Osteocyte (in vitro differentiated cells): Measurements from ENCODE around the gene TOMM20L. TPM values are rescaled to one million over a fixed set of nuclear protein-coding genes. Genes with fewer than 3 reads are reported as not detected.
"Not testable (repeated sequence)": the region's sequence is repeated elsewhere in the genome, so short reads cannot be mapped to it uniquely, and the experiment has no call there.

ENCODE experiments used
- DNase-seq: peaks from one replicate; pipeline ENCODE4 v3.0.0; 2021; ENCODE audit warnings: mixed read lengths; ENCODE audit not compliant: unreplicated experiment; ENCODE audit errors: extremely low spot score
- H3K27ac Mint-ChIP-seq: one replicate; pipeline ENCODE4 v1.8.0; 2021; ENCODE audit warnings: mild to moderate bottlenecking, mixed read lengths; ENCODE audit not compliant: unreplicated experiment
- H3K27me3 Mint-ChIP-seq: one replicate; pipeline ENCODE4 v1.8.0; 2021; ENCODE audit warnings: mixed read lengths; ENCODE audit not compliant: unreplicated experiment
- H3K36me3 Mint-ChIP-seq: one replicate; pipeline ENCODE4 v1.8.0; 2021; ENCODE audit warnings: mixed read lengths; ENCODE audit not compliant: unreplicated experiment
- H3K4me1 Mint-ChIP-seq: one replicate; pipeline ENCODE4 v1.8.0; 2021; ENCODE audit warnings: mixed read lengths; ENCODE audit not compliant: unreplicated experiment
- H3K4me3 Mint-ChIP-seq: one replicate; pipeline ENCODE4 v1.8.0; 2021; ENCODE audit warnings: mild to moderate bottlenecking, moderate library complexity, mixed read lengths; ENCODE audit not compliant: unreplicated experiment
- H3K9me3 Mint-ChIP-seq: one replicate; pipeline ENCODE4 v1.8.0; 2021; ENCODE audit warnings: mixed read lengths; ENCODE audit not compliant: unreplicated experiment
- CTCF ChIP-seq: fragments of 200-600 bp; sonication (generic); IDR thresholded peaks from 2 replicates; pipeline ENCODE4 v1.5.0; 2021; ENCODE audit warnings: antibody characterized with exemption, mild to moderate bottlenecking, moderate library complexity
- long read RNA-seq: library from polyadenylated mRNA; unstranded; transcript quantifications from one replicate; pipeline ENCODE4 v2.0.0, GENCODE V29; 2021
- total RNA-seq: library from RNA; stranded (reverse); gene quantifications from 2 replicates; pipeline ENCODE4 v1.2.1, GENCODE V29; 2021

TOMM20L gene
- not detected in 2 replicates for total RNA-seq
- long read RNA-seq, result 0 reads

- Mint-ChIP-seq H3K9me3 (no peaks in the 10 kb centered on the region), H3K4me1 (peaks cover 7% of the 10 kb centered on the region), H3K27ac (peak within 1 kb of the TSS; percentile 66), H3K36me3 (no peaks in the 10 kb centered on the region), H3K4me3 (peak within 1 kb of the TSS; percentile 69), H3K27me3 (no peaks in the 10 kb centered on the region)
- peak; percentile 96 for TF ChIP-seq CTCF
- DNase-seq, result peak; percentile 93
These were observed at the start of gene TOMM20L for GRCh38 chr14:58395812-58396788. TSS of gene TOMM20L (plus strand) at chr14:58395930. CDS start at chr14:58395958, 28 bp downstream.

- no peak for DNase-seq
- H3K9me3 Mint-ChIP-seq, result no peaks in the 10 kb centered on the region
These were observed 42.0 kb upstream of the TOMM20L start for GRCh38 chr14:58353516-58354299.

GRCh38 chr14:58354808-58355207 is 40.9 kb upstream of the TOMM20L start:
- no peaks in the 10 kb centered on the region for H3K9me3 Mint-ChIP-seq
- no peak for TF ChIP-seq CTCF
- DNase-seq, result no peak
- H3K4me3 Mint-ChIP-seq, result no peak overlapping the region
- H3K4me1 Mint-ChIP-seq, result no peaks in the 10 kb centered on the region
- H3K36me3 Mint-ChIP-seq, result peaks cover 38% of the 10 kb centered on the region
- no peaks in the 10 kb centered on the region for H3K27me3 Mint-ChIP-seq
- H3K27ac Mint-ChIP-seq, result no peak overlapping the region

More at GRCh38 chr14:58353516-58354299, 42.0 kb upstream of the TOMM20L start:
- Mint-ChIP-seq H3K27me3 (no peaks in the 10 kb centered on the region), H3K4me3 (peak overlapping the region; percentile 10), H3K4me1 (no peaks in the 10 kb centered on the region), H3K36me3 (peaks cover 37% of the 10 kb centered on the region), H3K27ac (peak overlapping the region; percentile 42)
- no peak for TF ChIP-seq CTCF

GRCh38 chr14:58356268-58356667 is 39.5 kb upstream of the TOMM20L start:
- H3K27ac Mint-ChIP-seq, result no peak overlapping the region
- H3K4me1 Mint-ChIP-seq, result no peaks in the 10 kb centered on the region
- no peak overlapping the region for H3K4me3 Mint-ChIP-seq
- DNase-seq, result no peak
- H3K27me3 Mint-ChIP-seq, result no peaks in the 10 kb centered on the region
- TF ChIP-seq CTCF, result no peak
- H3K36me3 Mint-ChIP-seq, result peaks cover 37% of the 10 kb centered on the region
- no peaks in the 10 kb centered on the region for H3K9me3 Mint-ChIP-seq

- not testable (repeated sequence) for H3K27ac Mint-ChIP-seq, H3K27me3 Mint-ChIP-seq, H3K4me1 Mint-ChIP-seq, H3K4me3 Mint-ChIP-seq, DNase-seq, H3K9me3 Mint-ChIP-seq
- H3K36me3 Mint-ChIP-seq, result peaks cover 45% of the 10 kb centered on the region
These were observed 33.5 kb upstream of the TOMM20L start for GRCh38 chr14:58362272-58362671.
